GM21390 (cell line): ENCODE measurements around the gene TTLL9.
A peak's percentile ranks its signal among the peaks of the same experiment; 100 is the strongest.

Experiments used
- ATAC-seq: cut with Tn5 transposase; IDR thresholded peaks from one replicate; pipeline ENCODE4 v1.9.1; 2021; ENCODE audit not compliant: unreplicated experiment

TTLL9 gene

GRCh38 chr20:31877684-31878083 is 7.2 kb downstream of the TTLL9 start:
- no peak for ATAC-seq

- peak; percentile 81 for ATAC-seq
Measured at GRCh38 chr20:31879143-31879987, 8.9 kb downstream of the TTLL9 start.

GRCh38 chr20:31881945-31882344 is 11.5 kb downstream of the TTLL9 start:
- no peak for ATAC-seq

GRCh38 chr20:31883829-31884228 is 13.4 kb downstream of the TTLL9 start:
- ATAC-seq: no peak

GRCh38 chr20:31890646-31891045 is 20.2 kb downstream of the TTLL9 start:
- no peak for ATAC-seq

- peak; percentile 97 for ATAC-seq
Measured at GRCh38 chr20:31894980-31895675, 24.7 kb downstream of the TTLL9 start.

GRCh38 chr20:31896049-31896448 is 25.6 kb downstream of the TTLL9 start:
- no peak for ATAC-seq

GRCh38 chr20:31897541-31897940 is 27.1 kb downstream of the TTLL9 start:
- no peak for ATAC-seq

GRCh38 chr20:31901615-31902014 is 31.2 kb downstream of the TTLL9 start:
- no peak for ATAC-seq

GRCh38 chr20:31903627-31904386 is 33.4 kb downstream of the TTLL9 start:
- ATAC-seq: no peak

- no peak for ATAC-seq
Measured at GRCh38 chr20:31906001-31906400, 35.6 kb downstream of the TTLL9 start.

- ATAC-seq: no peak
Measured at GRCh38 chr20:31907046-31907445, 36.6 kb downstream of the TTLL9 start.

GRCh38 chr20:31908016-31908415 is 37.6 kb downstream of the TTLL9 start:
- ATAC-seq: no peak

- ATAC-seq: no peak
Measured at GRCh38 chr20:31908424-31908823, 38.0 kb downstream of the TTLL9 start.

GRCh38 chr20:31909253-31910070 is 39.0 kb downstream of the TTLL9 start:
- no peak for ATAC-seq

- no peak for ATAC-seq
Measured at GRCh38 chr20:31910071-31910803, 39.8 kb downstream of the TTLL9 start.

GRCh38 chr20:31913431-31914157 is 43.2 kb downstream of the TTLL9 start:
- ATAC-seq: no peak

GRCh38 chr20:31914170-31914569 is 43.7 kb downstream of the TTLL9 start:
- no peak for ATAC-seq

- ATAC-seq: no peak
Measured at GRCh38 chr20:31915491-31916280, 45.3 kb downstream of the TTLL9 start.
